ENCODE results near the gene KLC1.

Gene KLC1

DNA sequence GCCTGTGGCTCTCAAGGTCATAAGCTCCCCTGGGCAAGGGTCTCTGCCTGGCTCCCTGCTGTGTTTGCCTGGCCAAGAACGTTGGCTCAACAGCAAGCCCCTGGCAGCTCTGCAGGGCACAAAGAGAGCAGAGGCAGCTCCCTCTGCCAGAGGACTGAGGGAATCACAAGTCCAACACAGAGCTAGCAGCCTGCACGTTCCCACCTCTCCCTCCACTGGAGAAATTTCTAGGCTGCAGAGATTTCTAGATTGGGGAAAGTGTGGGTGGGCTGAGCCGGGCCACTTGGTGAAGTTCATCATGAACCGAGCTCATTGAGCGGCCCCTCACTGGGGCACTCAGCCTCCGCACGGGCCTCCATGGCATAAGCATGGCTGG, 106.4 kb downstream of the KLC1 start:
- no peaks in the 10 kb centered on the region for H3K27me3 ChIP-seq (ENCODE audit: control insufficient read depth, insufficient read depth, low read length)
- H3K27ac ChIP-seq (ENCODE audit: low read depth, low read length): no peak overlapping the region
- peaks cover 3% of the 10 kb centered on the region for H3K4me1 ChIP-seq (ENCODE audit: control insufficient read depth, insufficient read depth, low read length)
- peaks cover 32% of the 10 kb centered on the region for H3K36me3 ChIP-seq (ENCODE audit: control insufficient read depth, insufficient read depth, low read length)
- no peak overlapping the region for H3K9ac ChIP-seq (ENCODE audit: low read length)
- no peak overlapping the region for H3K4me3 ChIP-seq (ENCODE audit: low read length)

- Histone ChIP-seq H3K27ac (ENCODE audit: low read depth, low read length) (no peak overlapping the region), H3K4me3 (ENCODE audit: low read length) (no peak overlapping the region), H3K27me3 (ENCODE audit: control insufficient read depth, insufficient read depth, low read length) (no peaks in the 10 kb centered on the region), H3K36me3 (ENCODE audit: control insufficient read depth, insufficient read depth, low read length) (peaks cover 31% of the 10 kb centered on the region), H3K9ac (ENCODE audit: low read length) (no peak overlapping the region), H3K4me1 (ENCODE audit: control insufficient read depth, insufficient read depth, low read length) (peaks cover 3% of the 10 kb centered on the region)
Observed at GRCh38 chr14:103735815-103736545, 107.0 kb downstream of the KLC1 start.

DNA sequence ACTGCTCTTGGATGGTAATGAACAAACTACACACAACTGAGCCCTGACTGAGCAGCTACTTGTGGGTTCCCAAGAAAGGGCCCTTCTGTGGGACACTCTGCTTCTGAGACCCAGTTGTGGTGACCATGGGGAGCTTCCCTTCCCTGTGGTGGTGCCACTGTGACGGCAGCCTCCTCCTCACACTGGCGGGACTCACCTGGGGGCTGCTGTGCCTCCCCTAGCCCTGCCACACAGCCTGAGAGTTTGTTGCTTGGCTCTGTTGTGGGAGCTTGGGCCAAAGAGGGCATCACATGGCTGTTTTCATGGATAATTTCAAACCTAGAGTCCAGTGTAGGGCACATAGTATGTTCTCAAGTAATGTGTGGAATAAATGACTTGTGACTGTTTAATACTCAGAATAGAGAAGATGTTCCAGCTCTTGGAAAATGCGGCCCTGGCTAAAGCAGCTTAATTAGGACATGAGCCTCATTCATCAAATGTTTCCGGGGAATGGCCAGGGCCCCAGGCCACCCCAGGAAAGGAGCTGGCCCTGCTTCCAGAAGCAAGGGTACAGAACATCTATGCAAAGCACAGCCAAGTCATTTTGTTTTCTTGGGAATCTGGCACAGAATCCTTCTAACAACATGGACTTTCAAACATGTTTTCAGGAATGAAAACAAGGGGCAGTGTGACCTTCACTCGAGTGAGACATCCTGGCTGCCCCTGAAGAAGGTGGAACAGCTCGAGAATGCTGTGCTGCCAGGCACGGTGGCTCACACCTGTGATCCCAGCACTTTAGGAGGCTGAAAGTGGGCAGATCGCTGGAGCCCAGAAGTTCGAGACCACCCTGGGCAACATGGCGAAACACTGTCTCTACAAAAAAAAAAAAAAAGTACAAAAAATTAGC, 107.8 kb downstream of the KLC1 start:
- no peak overlapping the region for H3K4me3 ChIP-seq (ENCODE audit: low read length)
- no peak overlapping the region for H3K9ac ChIP-seq (ENCODE audit: low read length)

GRCh38 chr14:103737432-103738045, 108.5 kb downstream of the KLC1 start:
- H3K4me3 ChIP-seq (ENCODE audit: low read length): no peak overlapping the region
- peaks cover 37% of the 10 kb centered on the region for H3K36me3 ChIP-seq (ENCODE audit: control insufficient read depth, insufficient read depth, low read length)
- no peaks in the 10 kb centered on the region for H3K27me3 ChIP-seq (ENCODE audit: control insufficient read depth, insufficient read depth, low read length)
- peaks cover 3% of the 10 kb centered on the region for H3K4me1 ChIP-seq (ENCODE audit: control insufficient read depth, insufficient read depth, low read length)
- H3K27ac ChIP-seq (ENCODE audit: low read depth, low read length): no peak overlapping the region
- H3K9ac ChIP-seq (ENCODE audit: low read length): no peak overlapping the region

More for the DNA sequence above, 107.8 kb downstream of the KLC1 start:
- Histone ChIP-seq H3K27ac (ENCODE audit: low read depth, low read length) (no peak overlapping the region), H3K4me1 (ENCODE audit: control insufficient read depth, insufficient read depth, low read length) (peaks cover 3% of the 10 kb centered on the region), H3K36me3 (ENCODE audit: control insufficient read depth, insufficient read depth, low read length) (peaks cover 37% of the 10 kb centered on the region), H3K27me3 (ENCODE audit: control insufficient read depth, insufficient read depth, low read length) (no peaks in the 10 kb centered on the region)

DNA sequence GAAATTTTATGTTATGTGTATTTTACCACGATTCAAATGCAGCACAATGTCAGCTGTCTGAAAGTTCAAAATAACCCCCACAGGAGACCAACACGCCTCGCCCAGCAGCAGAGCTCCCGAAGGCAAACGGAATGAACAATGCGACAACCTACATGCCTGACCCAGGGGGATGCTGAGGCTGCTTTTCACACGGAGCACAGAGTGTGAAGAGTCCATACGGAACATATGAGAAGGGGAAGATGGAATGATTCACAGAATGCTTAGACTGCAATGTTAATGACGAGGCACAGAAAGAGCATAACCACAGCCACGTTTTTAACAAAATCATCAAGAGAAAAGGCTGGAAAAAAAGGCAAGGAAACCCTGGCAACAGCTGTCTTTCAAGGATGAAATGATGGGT, 109.2 kb downstream of the KLC1 start:
- Histone ChIP-seq H3K36me3 (ENCODE audit: control insufficient read depth, insufficient read depth, low read length) (peaks cover 36% of the 10 kb centered on the region), H3K4me1 (ENCODE audit: control insufficient read depth, insufficient read depth, low read length) (peaks cover 3% of the 10 kb centered on the region), H3K27ac (ENCODE audit: low read depth, low read length) (no peak overlapping the region)

GRCh38 chr14:103738701-103739451, 109.9 kb downstream of the KLC1 start:
- Histone ChIP-seq H3K27me3 (ENCODE audit: control insufficient read depth, insufficient read depth, low read length) (no peaks in the 10 kb centered on the region), H3K4me1 (ENCODE audit: control insufficient read depth, insufficient read depth, low read length) (peaks cover 3% of the 10 kb centered on the region), H3K4me3 (ENCODE audit: low read length) (no peak overlapping the region), H3K36me3 (ENCODE audit: control insufficient read depth, insufficient read depth, low read length) (peaks cover 31% of the 10 kb centered on the region), H3K27ac (ENCODE audit: low read depth, low read length) (no peak overlapping the region), H3K9ac (ENCODE audit: low read length) (no peak overlapping the region)

More for the DNA sequence above, 109.2 kb downstream of the KLC1 start:
- no peak overlapping the region for H3K9ac ChIP-seq (ENCODE audit: low read length)
- H3K27me3 ChIP-seq (ENCODE audit: control insufficient read depth, insufficient read depth, low read length): no peaks in the 10 kb centered on the region
- no peak overlapping the region for H3K4me3 ChIP-seq (ENCODE audit: low read length)

DNA sequence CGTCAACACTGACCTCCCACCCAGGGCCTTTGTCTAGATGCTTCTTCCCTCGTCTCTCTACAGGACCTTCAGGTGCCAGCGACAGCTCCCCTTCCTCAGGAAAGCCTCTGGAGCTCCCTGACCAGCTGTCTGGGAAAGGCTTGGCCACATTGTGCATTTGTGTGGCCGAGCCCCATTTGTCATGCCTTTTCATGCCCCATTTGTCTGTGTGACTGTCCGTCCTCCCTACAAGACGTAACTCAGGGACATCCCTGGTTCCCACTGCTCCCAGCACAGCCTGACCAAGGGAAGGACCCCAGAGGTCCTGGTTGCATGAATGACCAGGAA, 110.4 kb downstream of the KLC1 start:
- no peak overlapping the region for H3K9ac ChIP-seq (ENCODE audit: low read length)
- H3K27me3 ChIP-seq (ENCODE audit: control insufficient read depth, insufficient read depth, low read length): no peaks in the 10 kb centered on the region
- peaks cover 3% of the 10 kb centered on the region for H3K4me1 ChIP-seq (ENCODE audit: control insufficient read depth, insufficient read depth, low read length)
- H3K4me3 ChIP-seq (ENCODE audit: low read length): no peak overlapping the region
- peaks cover 28% of the 10 kb centered on the region for H3K36me3 ChIP-seq (ENCODE audit: control insufficient read depth, insufficient read depth, low read length)
- no peak overlapping the region for H3K27ac ChIP-seq (ENCODE audit: low read depth, low read length)

- Histone ChIP-seq H3K36me3 (ENCODE audit: control insufficient read depth, insufficient read depth, low read length) (peaks cover 31% of the 10 kb centered on the region), H3K9ac (ENCODE audit: low read length) (no peak overlapping the region), H3K27me3 (ENCODE audit: control insufficient read depth, insufficient read depth, low read length) (no peaks in the 10 kb centered on the region), H3K4me3 (ENCODE audit: low read length) (no peak overlapping the region), H3K4me1 (ENCODE audit: control insufficient read depth, insufficient read depth, low read length) (peaks cover 3% of the 10 kb centered on the region), H3K27ac (ENCODE audit: low read depth, low read length) (no peak overlapping the region)
Observed at GRCh38 chr14:103739793-103740501, 110.9 kb downstream of the KLC1 start.

DNA sequence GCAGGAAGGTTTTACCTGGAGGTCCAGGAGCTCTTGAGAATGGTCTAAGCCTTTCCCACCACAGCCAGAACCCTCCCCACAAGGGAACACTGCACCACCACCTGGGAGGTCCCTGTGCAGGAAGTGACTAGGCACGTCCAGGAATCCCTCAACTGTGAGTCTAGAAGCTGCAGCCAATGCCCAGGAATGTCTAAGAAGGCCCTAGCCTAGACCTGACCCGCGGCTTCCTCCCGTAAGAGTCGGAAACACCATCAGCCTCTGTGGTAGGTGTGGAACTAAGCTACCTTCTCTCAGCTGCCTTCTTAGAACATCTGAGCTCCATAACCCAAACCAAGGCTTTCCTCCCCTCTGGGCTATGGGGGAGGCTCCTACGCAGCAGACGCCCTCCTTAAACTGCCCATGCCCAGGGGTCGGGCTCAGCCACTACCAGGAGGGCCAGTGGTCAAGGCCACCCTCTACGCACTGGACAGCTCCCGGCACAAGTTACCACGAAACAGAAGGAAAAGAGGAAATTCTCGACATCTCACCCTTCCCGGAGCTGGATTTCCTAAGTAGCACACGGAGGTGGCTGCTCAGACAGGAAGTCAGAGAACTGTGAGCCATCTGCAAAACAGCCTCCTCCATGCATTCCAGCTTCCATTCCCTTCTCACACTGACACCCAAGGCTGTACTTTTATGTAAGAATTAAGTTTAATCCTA, 112.1 kb downstream of the KLC1 start:
- Histone ChIP-seq H3K9ac (ENCODE audit: low read length) (no peak overlapping the region), H3K36me3 (ENCODE audit: control insufficient read depth, insufficient read depth, low read length) (peaks cover 31% of the 10 kb centered on the region), H3K4me1 (ENCODE audit: control insufficient read depth, insufficient read depth, low read length) (peaks cover 3% of the 10 kb centered on the region), H3K4me3 (ENCODE audit: low read length) (no peak overlapping the region), H3K27ac (ENCODE audit: low read depth, low read length) (no peak overlapping the region), H3K27me3 (ENCODE audit: control insufficient read depth, insufficient read depth, low read length) (no peaks in the 10 kb centered on the region)

GRCh38 chr14:103741876-103742275, 112.9 kb downstream of the KLC1 start:
- H3K27ac ChIP-seq (ENCODE audit: low read depth, low read length): no peak overlapping the region
- H3K4me1 ChIP-seq (ENCODE audit: control insufficient read depth, insufficient read depth, low read length): no peaks in the 10 kb centered on the region

DNA sequence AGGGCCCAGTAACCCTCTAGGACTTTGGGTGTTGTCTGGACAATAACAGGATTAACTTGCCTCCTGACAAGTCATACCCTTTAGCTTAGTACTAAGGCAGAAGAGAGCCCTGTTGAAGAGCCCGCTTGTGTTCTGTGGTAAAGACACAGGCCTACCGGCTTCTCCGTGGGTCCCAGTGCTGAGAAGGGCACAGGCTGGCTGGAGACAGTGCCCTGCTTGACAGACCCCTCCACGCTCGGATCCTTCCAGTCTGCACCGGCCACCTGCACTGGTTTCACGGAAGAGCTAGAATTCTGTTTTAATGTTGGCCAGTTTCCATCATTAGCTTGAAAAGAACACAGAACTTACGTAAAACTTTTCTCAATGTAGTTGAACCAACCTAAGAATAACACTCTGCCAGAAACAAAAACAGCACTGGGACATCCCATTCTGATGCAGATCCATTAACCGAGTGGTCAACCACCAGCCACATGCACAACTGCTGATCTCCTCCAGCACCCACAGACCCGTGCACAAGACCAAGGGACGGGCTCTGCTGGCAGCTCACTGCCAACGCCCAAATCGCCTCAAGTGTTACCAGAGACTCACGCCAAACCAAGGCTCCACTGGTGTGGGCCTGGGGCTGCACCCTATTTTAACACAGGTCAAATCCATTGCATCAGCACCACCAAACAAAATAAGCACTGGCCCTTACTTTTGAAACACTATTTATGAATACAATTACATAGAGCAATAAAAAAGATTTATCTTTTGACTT, 113.7 kb downstream of the KLC1 start:
- Histone ChIP-seq H3K9ac (ENCODE audit: low read length) (no peak overlapping the region), H3K27ac (ENCODE audit: low read depth, low read length) (no peak overlapping the region), H3K36me3 (ENCODE audit: control insufficient read depth, insufficient read depth, low read length) (peaks cover 29% of the 10 kb centered on the region), H3K4me1 (ENCODE audit: control insufficient read depth, insufficient read depth, low read length) (no peaks in the 10 kb centered on the region), H3K27me3 (ENCODE audit: control insufficient read depth, insufficient read depth, low read length) (no peaks in the 10 kb centered on the region), H3K4me3 (ENCODE audit: low read length) (no peak overlapping the region)

More at GRCh38 chr14:103741876-103742275, 112.9 kb downstream of the KLC1 start:
- no peak overlapping the region for H3K4me3 ChIP-seq (ENCODE audit: low read length)
- H3K27me3 ChIP-seq (ENCODE audit: control insufficient read depth, insufficient read depth, low read length): no peaks in the 10 kb centered on the region
- H3K36me3 ChIP-seq (ENCODE audit: control insufficient read depth, insufficient read depth, low read length): peaks cover 29% of the 10 kb centered on the region
- H3K9ac ChIP-seq (ENCODE audit: low read length): no peak overlapping the region

Measured in rectal smooth muscle tissue (tissue), 1 donor.